ENCODE data around the gene MSMB.
"Not testable (repeated sequence)": the region's sequence is repeated elsewhere in the genome, so short reads cannot be mapped to it uniquely, and the experiment has no call there.

GRCh38 chr10:46049497-46049831 lies 3.4 kb upstream of the MSMB start:
- TF ChIP-seq CTCF, EZH2, EZH2phosphoT487 (IDR thresholded peaks at IDR 0.05): not testable (repeated sequence)
